Measurements from ENCODE around the gene MEX3A.

DNA sequence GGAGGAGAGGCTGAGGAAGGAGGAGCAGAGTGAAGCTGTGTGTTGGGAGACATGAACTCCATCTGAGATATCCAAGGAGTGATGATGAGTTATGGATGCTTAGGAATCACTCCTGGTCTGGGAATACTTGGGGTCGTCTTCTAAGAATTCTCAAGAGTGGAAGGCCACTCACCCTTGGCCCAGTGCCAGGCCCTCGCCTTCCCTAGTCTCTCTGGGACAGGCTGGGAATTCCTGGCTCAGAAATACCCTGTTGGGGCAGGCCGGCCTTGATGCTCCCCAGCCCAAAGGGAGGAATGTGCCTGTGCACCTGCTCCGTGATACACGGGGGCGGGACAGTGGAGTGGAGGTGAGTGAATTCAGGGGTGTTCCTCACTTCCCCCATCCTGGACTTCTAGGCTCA, 19.6 kb upstream of the MEX3A start:
- TF ChIP-seq POLR2A (IDR thresholded peaks at IDR 0.05), result no peak
- TF ChIP-seq, protein P1, sequence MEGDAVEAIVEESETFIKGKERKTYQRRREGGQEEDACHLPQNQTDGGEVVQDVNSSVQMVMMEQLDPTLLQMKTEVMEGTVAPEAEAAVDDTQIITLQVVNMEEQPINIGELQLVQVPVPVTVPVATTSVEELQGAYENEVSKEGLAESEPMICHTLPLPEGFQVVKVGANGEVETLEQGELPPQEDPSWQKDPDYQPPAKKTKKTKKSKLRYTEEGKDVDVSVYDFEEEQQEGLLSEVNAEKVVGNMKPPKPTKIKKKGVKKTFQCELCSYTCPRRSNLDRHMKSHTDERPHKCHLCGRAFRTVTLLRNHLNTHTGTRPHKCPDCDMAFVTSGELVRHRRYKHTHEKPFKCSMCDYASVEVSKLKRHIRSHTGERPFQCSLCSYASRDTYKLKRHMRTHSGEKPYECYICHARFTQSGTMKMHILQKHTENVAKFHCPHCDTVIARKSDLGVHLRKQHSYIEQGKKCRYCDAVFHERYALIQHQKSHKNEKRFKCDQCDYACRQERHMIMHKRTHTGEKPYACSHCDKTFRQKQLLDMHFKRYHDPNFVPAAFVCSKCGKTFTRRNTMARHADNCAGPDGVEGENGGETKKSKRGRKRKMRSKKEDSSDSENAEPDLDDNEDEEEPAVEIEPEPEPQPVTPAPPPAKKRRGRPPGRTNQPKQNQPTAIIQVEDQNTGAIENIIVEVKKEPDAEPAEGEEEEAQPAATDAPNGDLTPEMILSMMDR (IDR thresholded peaks at IDR 0.05), result no peak
- TF ChIP-seq EP300 (IDR thresholded peaks at IDR 0.05), result no peak

All from ovary (tissue), 3 donors.